Measurements from ENCODE around the gene TMEM134. TPM values are rescaled to one million over a fixed set of nuclear protein-coding genes. Genes with fewer than 3 reads are reported as not detected.
"Not testable (repeated sequence)": the region's sequence is repeated elsewhere in the genome, so short reads cannot be mapped to it uniquely, and the experiment has no call there.

Gene TMEM134
- total RNA-seq, 1 experiment from 2014 or later: 52.2 TPM

- Mint-ChIP-seq H3K27me3 (ENCODE audit: insufficient read depth, unreplicated experiment) (no peaks in the 10 kb centered on the region), H3K9me3 (ENCODE audit: unreplicated experiment) (no peaks in the 10 kb centered on the region), H3K27ac (ENCODE audit: unreplicated experiment) (peak overlapping the region; percentile 89), H3K4me1 (ENCODE audit: low read depth, unreplicated experiment) (peaks cover 20% of the 10 kb centered on the region), H3K4me3 (ENCODE audit: unreplicated experiment) (peak overlapping the region; percentile 94), H3K36me3 (ENCODE audit: insufficient read depth, unreplicated experiment) (peaks cover 23% of the 10 kb centered on the region)
- Histone ChIP-seq H3K4me3 (ENCODE audit: low read depth, low read length) (peak overlapping the region; percentile 69), H3K4me1 (peaks cover 29% of the 10 kb centered on the region), H3K27me3 (replicated peaks; ENCODE audit: control insufficient read depth, insufficient read depth, low read length) (no peaks in the 10 kb centered on the region), H3K9me3 (no peaks in the 10 kb centered on the region), H3K36me3 (ENCODE audit: control insufficient read depth, insufficient read depth, low read length) (no peaks in the 10 kb centered on the region)
- peak in 1 of 2 experiments; percentile 49 for DNase-seq
- intact Hi-C loops (cut with micrococcal nuclease; ENCODE audit: unreplicated experiment): loop anchor here (2.0 kb wide), 1 partner anchor 47 kb away; no protein-coding TSS in a partner anchor
- TF ChIP-seq CTCF (IDR thresholded peaks at IDR 0.05; ENCODE audit: insufficient read depth in 1 of 2, low read depth in 1 of 2, low read length in 1 of 2, severe bottlenecking in 1 of 2, unreplicated experiment in 1 of 2): no peak
- ChIA-PET CTCF (interaction anchor here (0.9 to 3.8 kb wide), 6 partner anchors 15 to 162 kb away, joined by 3 to 38 read pairs (median 3); partner anchors contain the start of genes AIP, GSTP1, NUDT8 and PPP1CA), POLR2A (interaction anchor here (0.6 to 1.6 kb wide), 7 partner anchors 16 to 113 kb away, joined by 3 to 9 read pairs (median 3); partner anchors contain the start of genes CORO1B and PPP1CA)
- TSS peak; percentile 22 for BruUV-seq (replicated peaks)
Measured at GRCh38 chr11:67468056-67468455, 995 bp downstream of the TMEM134 start.

GRCh38 chr11:67466962-67467771, 1.9 kb downstream of the TMEM134 start:
- H3K9me3 ChIP-seq: no peaks in the 10 kb centered on the region
- H3K9me3 Mint-ChIP-seq (ENCODE audit: unreplicated experiment): no peaks in the 10 kb centered on the region
- H3K27me3 Mint-ChIP-seq (ENCODE audit: insufficient read depth, unreplicated experiment): no peaks in the 10 kb centered on the region
- H3K4me3 Mint-ChIP-seq (ENCODE audit: unreplicated experiment): peak overlapping the region; percentile 94
- intact Hi-C loops (cut with micrococcal nuclease; ENCODE audit: unreplicated experiment): no loop called here
- no peaks in the 10 kb centered on the region for H3K27me3 ChIP-seq (replicated peaks; ENCODE audit: control insufficient read depth, insufficient read depth, low read length)
- BruUV-seq (replicated peaks): no TSS peak
- H3K36me3 ChIP-seq (ENCODE audit: control insufficient read depth, insufficient read depth, low read length): no peaks in the 10 kb centered on the region
- H3K4me1 ChIP-seq: peaks cover 29% of the 10 kb centered on the region
- peaks cover 28% of the 10 kb centered on the region for H3K36me3 Mint-ChIP-seq (ENCODE audit: insufficient read depth, unreplicated experiment)
- ChIA-PET POLR2A (interaction anchor here (0.6 to 1.2 kb wide), 2 partner anchors 20 to 37 kb away, joined by 3 read pairs; no protein-coding TSS in a partner anchor), CTCF (interaction anchor here (3.8 kb wide), 1 partner anchor 66 kb away, joined by 38 read pairs; the partner anchor contains the start of gene PPP1CA)
- peak in 1 of 2 experiments; percentile 54 for DNase-seq
- H3K4me1 Mint-ChIP-seq (ENCODE audit: low read depth, unreplicated experiment): peaks cover 20% of the 10 kb centered on the region
- H3K4me3 ChIP-seq (ENCODE audit: low read depth, low read length): no peak overlapping the region
- H3K27ac Mint-ChIP-seq (ENCODE audit: unreplicated experiment): peak overlapping the region; percentile 89
- TF ChIP-seq CTCF (IDR thresholded peaks at IDR 0.05; ENCODE audit: insufficient read depth in 1 of 2, low read depth in 1 of 2, low read length in 1 of 2, severe bottlenecking in 1 of 2, unreplicated experiment in 1 of 2): no peak

DNA sequence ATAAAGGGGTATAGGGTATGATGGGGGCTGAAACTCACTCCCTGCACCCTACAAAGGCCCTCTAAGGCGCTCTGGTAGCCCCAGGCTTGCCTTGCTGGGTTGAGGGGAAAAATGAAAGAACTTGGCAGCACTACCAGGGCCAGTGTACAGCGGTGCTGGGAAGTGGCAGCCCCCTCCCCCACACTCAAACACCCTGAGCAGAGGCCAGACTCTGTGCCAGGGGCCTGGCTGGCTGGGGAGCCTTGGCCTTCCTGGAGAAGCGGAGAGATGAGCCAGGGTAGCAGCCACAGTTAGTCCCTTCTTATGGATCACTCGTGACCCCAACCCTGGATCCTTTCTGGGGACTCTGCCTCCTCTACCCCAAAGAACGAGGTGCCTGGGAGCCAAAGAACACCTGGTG, 2.7 kb downstream of the TMEM134 start:
- H3K27me3 ChIP-seq (replicated peaks; ENCODE audit: control insufficient read depth, insufficient read depth, low read length): no peaks in the 10 kb centered on the region
- BruUV-seq (replicated peaks): no TSS peak
- Mint-ChIP-seq H3K4me3 (ENCODE audit: unreplicated experiment) (peak overlapping the region; percentile 13), H3K36me3 (ENCODE audit: insufficient read depth, unreplicated experiment) (peaks cover 28% of the 10 kb centered on the region), H3K9me3 (ENCODE audit: unreplicated experiment) (no peaks in the 10 kb centered on the region), H3K4me1 (ENCODE audit: low read depth, unreplicated experiment) (peaks cover 20% of the 10 kb centered on the region), H3K27ac (ENCODE audit: unreplicated experiment) (no peak overlapping the region), H3K27me3 (ENCODE audit: insufficient read depth, unreplicated experiment) (no peaks in the 10 kb centered on the region)
- peak in 1 of 2 experiments; percentile 34 for DNase-seq
- no peaks in the 10 kb centered on the region for H3K9me3 ChIP-seq
- peaks cover 29% of the 10 kb centered on the region for H3K4me1 ChIP-seq
- no peak overlapping the region for H3K4me3 ChIP-seq (ENCODE audit: low read depth, low read length)
- intact Hi-C loops (cut with micrococcal nuclease; ENCODE audit: unreplicated experiment): no loop called here
- no peak for TF ChIP-seq CTCF (IDR thresholded peaks at IDR 0.05; ENCODE audit: insufficient read depth in 1 of 2, low read depth in 1 of 2, low read length in 1 of 2, severe bottlenecking in 1 of 2, unreplicated experiment in 1 of 2)
- ChIA-PET POLR2A (no interaction called here), CTCF (interaction anchor here (2.0 kb wide), 1 partner anchor 65 kb away, joined by 18 read pairs; the partner anchor contains the start of gene PPP1CA)
- H3K36me3 ChIP-seq (ENCODE audit: control insufficient read depth, insufficient read depth, low read length): no peaks in the 10 kb centered on the region

- POLR2A ChIA-PET: interaction anchor here (0.6 to 1.5 kb wide), 5 partner anchors 17 to 974 kb away, joined by 3 to 10 read pairs (median 3); partner anchors contain the start of genes AIP, CORO1B and PPP1CA
- BruUV-seq (replicated peaks); H3K9me3 ChIP-seq; intact Hi-C loops (cut with micrococcal nuclease; ENCODE audit: unreplicated experiment); H3K36me3 ChIP-seq (ENCODE audit: control insufficient read depth, insufficient read depth, low read length); DNase-seq; H3K9me3 Mint-ChIP-seq (ENCODE audit: unreplicated experiment); H3K27me3 ChIP-seq (replicated peaks; ENCODE audit: control insufficient read depth, insufficient read depth, low read length); H3K27me3 Mint-ChIP-seq (ENCODE audit: insufficient read depth, unreplicated experiment): not testable (repeated sequence)
- CTCF ChIA-PET: interaction anchor here (0.7 to 2.0 kb wide), 2 partner anchors 64 to 114 kb away, joined by 3 to 18 read pairs; partner anchors contain the start of gene PPP1CA
- H3K4me3 Mint-ChIP-seq (ENCODE audit: unreplicated experiment): peak overlapping the region; percentile 96
- H3K36me3 Mint-ChIP-seq (ENCODE audit: insufficient read depth, unreplicated experiment): peaks cover 28% of the 10 kb centered on the region
- peak overlapping the region; percentile 86 for H3K27ac Mint-ChIP-seq (ENCODE audit: unreplicated experiment)
- H3K4me1 ChIP-seq: peaks cover 29% of the 10 kb centered on the region
- peak overlapping the region; percentile 89 for H3K4me3 ChIP-seq (ENCODE audit: low read depth, low read length)
- H3K4me1 Mint-ChIP-seq (ENCODE audit: low read depth, unreplicated experiment): peaks cover 20% of the 10 kb centered on the region
Measured at GRCh38 chr11:67465530-67465929, 3.5 kb downstream of the TMEM134 start.

All from Caco-2 (cell line).